Ishikawa (cell line): ENCODE measurements around the gene FBXL17.

Experiments
- CEBPB ChIP-seq: IDR thresholded peaks from 2 replicates; pipeline ENCODE4 v1.6.1; 2012
- CREB1 ChIP-seq: IDR thresholded peaks from 2 replicates; pipeline ENCODE4 v1.6.1; 2012; ENCODE audit warnings: low read depth
- EGR1 ChIP-seq: IDR thresholded peaks from 2 replicates; pipeline ENCODE4 v1.6.1; 2012
- EP300 ChIP-seq: IDR thresholded peaks from 2 replicates; pipeline ENCODE4 v1.6.1; 2012; ENCODE audit warnings: borderline replicate concordance
- FOXM1 ChIP-seq: IDR thresholded peaks from 2 replicates; pipeline ENCODE4 v1.6.1; 2012; ENCODE audit warnings: low read depth, borderline replicate concordance
- MAX ChIP-seq: IDR thresholded peaks from 2 replicates; pipeline ENCODE4 v1.6.1; 2012
- NFIC ChIP-seq: IDR thresholded peaks from 2 replicates; pipeline ENCODE4 v1.6.1; 2012
- RAD21 ChIP-seq: IDR thresholded peaks from 2 replicates; pipeline ENCODE4 v1.6.1; 2012; ENCODE audit warnings: low read depth
- TAF1 ChIP-seq: IDR thresholded peaks from 2 replicates; pipeline ENCODE4 v1.6.1; 2012; ENCODE audit warnings: low read depth, mild to moderate bottlenecking
- TCF12 ChIP-seq: IDR thresholded peaks from 2 replicates; pipeline ENCODE4 v1.6.1; 2012; ENCODE audit warnings: low read depth
- TEAD4 ChIP-seq: IDR thresholded peaks from 2 replicates; pipeline ENCODE4 v1.6.1; 2012
- USF1 ChIP-seq: IDR thresholded peaks from 2 replicates; pipeline ENCODE4 v1.6.1; 2012
- YY1 ChIP-seq: IDR thresholded peaks from 2 replicates; pipeline ENCODE4 v1.6.1; 2012; ENCODE audit warnings: low read depth
- ZBTB7A ChIP-seq: IDR thresholded peaks from 2 replicates; pipeline ENCODE4 v1.6.1; 2012; ENCODE audit warnings: low read depth
- TF ChIP-seq, protein P1 (sequence below): IDR thresholded peaks from 2 replicates; pipeline ENCODE4 v1.6.1; 2012; ENCODE audit warnings: low read depth, mild to moderate bottlenecking

Gene FBXL17

DNA sequence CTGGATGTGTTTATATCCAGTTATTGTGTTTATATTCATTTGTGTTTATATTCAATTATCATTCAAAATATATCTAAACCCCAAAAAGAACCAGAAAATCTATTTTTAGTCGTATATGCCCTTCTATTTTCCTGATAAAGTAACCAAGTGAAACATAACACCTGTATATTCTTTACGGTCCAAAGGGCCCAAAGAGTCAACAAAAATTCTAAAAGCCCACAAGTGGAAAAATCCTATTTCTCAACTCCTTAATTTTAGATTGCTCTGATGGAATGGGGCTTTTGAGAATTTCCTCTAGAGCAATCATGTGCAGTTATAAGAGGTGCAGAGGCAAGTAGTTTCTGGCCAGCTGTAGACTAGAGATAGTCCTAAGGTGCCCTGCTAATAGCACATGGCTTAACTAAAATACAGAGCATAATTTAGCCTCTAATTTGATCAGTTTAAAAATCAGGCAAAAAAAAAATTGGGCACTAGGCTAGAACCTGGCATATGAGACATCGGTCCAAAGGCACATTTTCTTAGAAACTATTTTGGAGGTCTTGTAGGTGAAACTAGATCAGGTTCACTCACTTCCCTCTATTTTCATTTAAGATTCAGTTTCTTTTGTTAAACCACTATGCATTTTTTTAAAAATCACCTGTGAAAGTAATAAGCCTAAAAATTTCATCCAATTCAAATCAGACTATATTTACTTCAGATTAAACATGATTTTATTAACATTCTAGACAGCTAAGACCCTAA is 256.0 kb downstream of the FBXL17 start:
- TF ChIP-seq USF1 (no peak), FOXM1 (no peak), EP300 (no peak), YY1 (no peak), CEBPB (no peak), CREB1 (no peak), TAF1 (no peak), RAD21 (no peak), TEAD4 (no peak), TCF12 (no peak), ZBTB7A (no peak), EGR1 (no peak), NFIC (no peak), MAX (no peak)
- TF ChIP-seq, protein P1, sequence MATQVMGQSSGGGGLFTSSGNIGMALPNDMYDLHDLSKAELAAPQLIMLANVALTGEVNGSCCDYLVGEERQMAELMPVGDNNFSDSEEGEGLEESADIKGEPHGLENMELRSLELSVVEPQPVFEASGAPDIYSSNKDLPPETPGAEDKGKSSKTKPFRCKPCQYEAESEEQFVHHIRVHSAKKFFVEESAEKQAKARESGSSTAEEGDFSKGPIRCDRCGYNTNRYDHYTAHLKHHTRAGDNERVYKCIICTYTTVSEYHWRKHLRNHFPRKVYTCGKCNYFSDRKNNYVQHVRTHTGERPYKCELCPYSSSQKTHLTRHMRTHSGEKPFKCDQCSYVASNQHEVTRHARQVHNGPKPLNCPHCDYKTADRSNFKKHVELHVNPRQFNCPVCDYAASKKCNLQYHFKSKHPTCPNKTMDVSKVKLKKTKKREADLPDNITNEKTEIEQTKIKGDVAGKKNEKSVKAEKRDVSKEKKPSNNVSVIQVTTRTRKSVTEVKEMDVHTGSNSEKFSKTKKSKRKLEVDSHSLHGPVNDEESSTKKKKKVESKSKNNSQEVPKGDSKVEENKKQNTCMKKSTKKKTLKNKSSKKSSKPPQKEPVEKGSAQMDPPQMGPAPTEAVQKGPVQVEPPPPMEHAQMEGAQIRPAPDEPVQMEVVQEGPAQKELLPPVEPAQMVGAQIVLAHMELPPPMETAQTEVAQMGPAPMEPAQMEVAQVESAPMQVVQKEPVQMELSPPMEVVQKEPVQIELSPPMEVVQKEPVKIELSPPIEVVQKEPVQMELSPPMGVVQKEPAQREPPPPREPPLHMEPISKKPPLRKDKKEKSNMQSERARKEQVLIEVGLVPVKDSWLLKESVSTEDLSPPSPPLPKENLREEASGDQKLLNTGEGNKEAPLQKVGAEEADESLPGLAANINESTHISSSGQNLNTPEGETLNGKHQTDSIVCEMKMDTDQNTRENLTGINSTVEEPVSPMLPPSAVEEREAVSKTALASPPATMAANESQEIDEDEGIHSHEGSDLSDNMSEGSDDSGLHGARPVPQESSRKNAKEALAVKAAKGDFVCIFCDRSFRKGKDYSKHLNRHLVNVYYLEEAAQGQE: no peak

- TF ChIP-seq, protein P1: no peak
- TF ChIP-seq USF1 (no peak), TCF12 (no peak), MAX (no peak), CEBPB (no peak), FOXM1 (no peak), RAD21 (no peak), YY1 (no peak), ZBTB7A (no peak), EGR1 (no peak), TAF1 (no peak), CREB1 (no peak), TEAD4 (no peak), EP300 (no peak), NFIC (no peak)
These were observed 257.3 kb downstream of the FBXL17 start for GRCh38 chr5:108124596-108124995.

- TF ChIP-seq MAX (no peak), EGR1 (no peak), USF1 (no peak), TCF12 (no peak), FOXM1 (no peak), YY1 (no peak), TAF1 (no peak), NFIC (no peak), TEAD4 (no peak), CEBPB (no peak), ZBTB7A (no peak), CREB1 (no peak)
- TF ChIP-seq, protein P1: no peak
These were observed 259.2 kb downstream of the FBXL17 start for GRCh38 chr5:108122702-108123101.
